Measurements from ENCODE around the gene RRP1. TPM values are rescaled to one million over a fixed set of nuclear protein-coding genes. Genes with fewer than 3 reads are reported as not detected.

Gene RRP1
- total and polyA plus RNA-seq, 2 of the 13 experiments (the other 11 are each of a cell fraction or from before 2014, with no cell fraction given), result 20.1 to 35.1 TPM

- TF ChIP-seq CCDC6 (CRISPR knock-in tag; IDR thresholded peaks at IDR 0.05) (peak; percentile 66; the same call in 1 of the 2 replicates), TCF12 (IDR thresholded peaks at IDR 0.05) (no peak), TCF12 (CRISPR knock-in tag; IDR thresholded peaks at IDR 0.05) (0 out of 2 replicates have a peak, but pooled peaks have one; percentile 28), ZNF280D (CRISPR knock-in tag; IDR thresholded peaks at IDR 0.05) (no peak), ZBTB42 (CRISPR knock-in tag; IDR thresholded peaks at IDR 0.05) (no peak), HOXA3 (CRISPR knock-in tag; IDR thresholded peaks at IDR 0.05) (0 out of 2 replicates have a peak, but pooled peaks have one; percentile 24), SKIL (CRISPR knock-in tag; IDR thresholded peaks at IDR 0.05; ENCODE audit: borderline replicate concordance) (peak; percentile 12; the same call in 1 of the 2 replicates), ZNF441 (CRISPR knock-in tag; IDR thresholded peaks at IDR 0.05; ENCODE audit: borderline replicate concordance) (peak; percentile 62; the same call in 1 of the 2 replicates), KDM5A (IDR thresholded peaks at IDR 0.05; ENCODE audit: borderline replicate concordance, low read length) (peak; percentile 42; the same call in 1 of the 2 replicates), KLF16 (CRISPR knock-in tag; IDR thresholded peaks at IDR 0.05) (peak in 1 of 2 experiments; percentile 70; a peak in 2 of 4 replicates), PHF8 (CRISPR knock-in tag; IDR thresholded peaks at IDR 0.05) (peak; percentile 90), ZNF761 (CRISPR knock-in tag; conservative IDR thresholded peaks at IDR 0.05) (peak; percentile 71; the same call in 1 of the 2 replicates), SOX13 (IDR thresholded peaks at IDR 0.05) (no peak), SOX13 (CRISPR knock-in tag; conservative IDR thresholded peaks at IDR 0.05 in 1 of 2, IDR thresholded peaks at IDR 0.05 in 1 of 2) (no peak), ZBTB21 (CRISPR knock-in tag; IDR thresholded peaks at IDR 0.05) (no peak), ZNF446 (CRISPR knock-in tag; IDR thresholded peaks at IDR 0.05) (peak; percentile 75), ZNF746 (CRISPR knock-in tag; IDR thresholded peaks at IDR 0.05) (no peak), ZC3H4 (CRISPR knock-in tag; IDR thresholded peaks at IDR 0.05; ENCODE audit: borderline replicate concordance) (peak; percentile 64; the same call in 1 of the 2 replicates)
- TF ChIP-seq, protein P1, sequence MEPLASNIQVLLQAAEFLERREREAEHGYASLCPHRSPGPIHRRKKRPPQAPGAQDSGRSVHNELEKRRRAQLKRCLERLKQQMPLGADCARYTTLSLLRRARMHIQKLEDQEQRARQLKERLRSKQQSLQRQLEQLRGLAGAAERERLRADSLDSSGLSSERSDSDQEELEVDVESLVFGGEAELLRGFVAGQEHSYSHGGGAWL (CRISPR knock-in tag; IDR thresholded peaks at IDR 0.05), result peak; percentile 69; the same call in 1 of the 2 replicates
- TF ChIP-seq, protein P2, sequence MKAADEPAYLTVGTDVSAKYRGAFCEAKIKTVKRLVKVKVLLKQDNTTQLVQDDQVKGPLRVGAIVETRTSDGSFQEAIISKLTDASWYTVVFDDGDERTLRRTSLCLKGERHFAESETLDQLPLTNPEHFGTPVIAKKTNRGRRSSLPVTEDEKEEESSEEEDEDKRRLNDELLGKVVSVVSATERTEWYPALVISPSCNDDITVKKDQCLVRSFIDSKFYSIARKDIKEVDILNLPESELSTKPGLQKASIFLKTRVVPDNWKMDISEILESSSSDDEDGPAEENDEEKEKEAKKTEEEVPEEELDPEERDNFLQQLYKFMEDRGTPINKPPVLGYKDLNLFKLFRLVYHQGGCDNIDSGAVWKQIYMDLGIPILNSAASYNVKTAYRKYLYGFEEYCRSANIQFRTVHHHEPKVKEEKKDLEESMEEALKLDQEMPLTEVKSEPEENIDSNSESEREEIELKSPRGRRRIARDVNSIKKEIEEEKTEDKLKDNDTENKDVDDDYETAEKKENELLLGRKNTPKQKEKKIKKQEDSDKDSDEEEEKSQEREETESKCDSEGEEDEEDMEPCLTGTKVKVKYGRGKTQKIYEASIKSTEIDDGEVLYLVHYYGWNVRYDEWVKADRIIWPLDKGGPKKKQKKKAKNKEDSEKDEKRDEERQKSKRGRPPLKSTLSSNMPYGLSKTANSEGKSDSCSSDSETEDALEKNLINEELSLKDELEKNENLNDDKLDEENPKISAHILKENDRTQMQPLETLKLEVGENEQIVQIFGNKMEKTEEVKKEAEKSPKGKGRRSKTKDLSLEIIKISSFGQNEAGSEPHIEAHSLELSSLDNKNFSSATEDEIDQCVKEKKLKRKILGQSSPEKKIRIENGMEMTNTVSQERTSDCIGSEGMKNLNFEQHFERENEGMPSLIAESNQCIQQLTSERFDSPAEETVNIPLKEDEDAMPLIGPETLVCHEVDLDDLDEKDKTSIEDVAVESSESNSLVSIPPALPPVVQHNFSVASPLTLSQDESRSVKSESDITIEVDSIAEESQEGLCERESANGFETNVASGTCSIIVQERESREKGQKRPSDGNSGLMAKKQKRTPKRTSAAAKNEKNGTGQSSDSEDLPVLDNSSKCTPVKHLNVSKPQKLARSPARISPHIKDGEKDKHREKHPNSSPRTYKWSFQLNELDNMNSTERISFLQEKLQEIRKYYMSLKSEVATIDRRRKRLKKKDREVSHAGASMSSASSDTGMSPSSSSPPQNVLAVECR (CRISPR knock-in tag; IDR thresholded peaks at IDR 0.05; ENCODE audit: borderline replicate concordance), result peak; percentile 79
These were observed 13.5 kb upstream of the RRP1 start, which contains the start of gene CSTB (continued) for GRCh38 chr21:43775795-43776430.
